Measurements from ENCODE around the gene TREML1.

TREML1 gene

GRCh38 chr6:41182069-41183034, 28.2 kb upstream of the TREML1 start:
- peak; percentile 76 for TF ChIP-seq RAD21 (IDR thresholded peaks at IDR 0.05; ENCODE audit: low read depth)
- TF ChIP-seq USF1 (IDR thresholded peaks at IDR 0.05): peak; percentile 67
- TF ChIP-seq REST (IDR thresholded peaks at IDR 0.05; ENCODE audit: low read depth): no peak
- TF ChIP-seq YY1 (IDR thresholded peaks at IDR 0.05; ENCODE audit: low read depth): no peak
- no peak for TF ChIP-seq CEBPB (IDR thresholded peaks at IDR 0.05)
- TF ChIP-seq TAF1 (IDR thresholded peaks at IDR 0.05; ENCODE audit: low read depth): no peak

- TF ChIP-seq NFIC (IDR thresholded peaks at IDR 0.05) (no peak), ZBTB7A (IDR thresholded peaks at IDR 0.05; ENCODE audit: low read depth) (no peak), EGR1 (IDR thresholded peaks at IDR 0.05) (no peak), TAF1 (IDR thresholded peaks at IDR 0.05; ENCODE audit: low read depth) (no peak)
Observed at GRCh38 chr6:41181566-41181965, 27.4 kb upstream of the TREML1 start.

- TF ChIP-seq CREB1 (IDR thresholded peaks at IDR 0.05; ENCODE audit: low read depth): no peak
Observed at GRCh38 chr6:41179163-41179562, 25.0 kb upstream of the TREML1 start.

- no peak for TF ChIP-seq YY1 (IDR thresholded peaks at IDR 0.05; ENCODE audit: low read depth)
- no peak for TF ChIP-seq EGR1 (IDR thresholded peaks at IDR 0.05)
- no peak for TF ChIP-seq ZBTB7A (IDR thresholded peaks at IDR 0.05; ENCODE audit: low read depth)
- no peak for TF ChIP-seq TEAD4 (IDR thresholded peaks at IDR 0.05)
- no peak for TF ChIP-seq MAX (IDR thresholded peaks at IDR 0.05)
- no peak for TF ChIP-seq CEBPB (IDR thresholded peaks at IDR 0.05)
Observed at GRCh38 chr6:41177695-41178094, 23.5 kb upstream of the TREML1 start.

GRCh38 chr6:41177287-41177686, 23.1 kb upstream of the TREML1 start:
- TF ChIP-seq NFIC (IDR thresholded peaks at IDR 0.05): no peak

GRCh38 chr6:41176189-41176588, 22.0 kb upstream of the TREML1 start:
- no peak for TF ChIP-seq REST (IDR thresholded peaks at IDR 0.05; ENCODE audit: low read depth)
- TF ChIP-seq CREB1 (IDR thresholded peaks at IDR 0.05; ENCODE audit: low read depth): no peak
- no peak for TF ChIP-seq EGR1 (IDR thresholded peaks at IDR 0.05)
- TF ChIP-seq TEAD4 (IDR thresholded peaks at IDR 0.05): no peak
- TF ChIP-seq NFIC (IDR thresholded peaks at IDR 0.05): no peak
- TF ChIP-seq CEBPB (IDR thresholded peaks at IDR 0.05): no peak
- no peak for TF ChIP-seq YY1 (IDR thresholded peaks at IDR 0.05; ENCODE audit: low read depth)
- no peak for TF ChIP-seq MAX (IDR thresholded peaks at IDR 0.05)
- no peak for TF ChIP-seq FOXM1 (IDR thresholded peaks at IDR 0.05; ENCODE audit: borderline replicate concordance, low read depth)
- TF ChIP-seq USF1 (IDR thresholded peaks at IDR 0.05): no peak
- no peak for TF ChIP-seq RAD21 (IDR thresholded peaks at IDR 0.05; ENCODE audit: low read depth)
- TF ChIP-seq TCF12 (IDR thresholded peaks at IDR 0.05; ENCODE audit: low read depth): no peak
- no peak for TF ChIP-seq TAF1 (IDR thresholded peaks at IDR 0.05; ENCODE audit: low read depth)
- no peak for TF ChIP-seq EP300 (IDR thresholded peaks at IDR 0.05; ENCODE audit: borderline replicate concordance)
- no peak for TF ChIP-seq ZBTB7A (IDR thresholded peaks at IDR 0.05; ENCODE audit: low read depth)

GRCh38 chr6:41175084-41175483, 20.9 kb upstream of the TREML1 start:
- TF ChIP-seq CREB1 (IDR thresholded peaks at IDR 0.05; ENCODE audit: low read depth): no peak
- TF ChIP-seq MAX (IDR thresholded peaks at IDR 0.05): no peak
- TF ChIP-seq CEBPB (IDR thresholded peaks at IDR 0.05): no peak
- no peak for TF ChIP-seq USF1 (IDR thresholded peaks at IDR 0.05)
- TF ChIP-seq RAD21 (IDR thresholded peaks at IDR 0.05; ENCODE audit: low read depth): no peak
- no peak for TF ChIP-seq EGR1 (IDR thresholded peaks at IDR 0.05)
- TF ChIP-seq TAF1 (IDR thresholded peaks at IDR 0.05; ENCODE audit: low read depth): no peak
- no peak for TF ChIP-seq NFIC (IDR thresholded peaks at IDR 0.05)
- TF ChIP-seq TEAD4 (IDR thresholded peaks at IDR 0.05): no peak
- no peak for TF ChIP-seq ZBTB7A (IDR thresholded peaks at IDR 0.05; ENCODE audit: low read depth)

All from Ishikawa (cell line).